Measurements from ENCODE around the gene UNKL.
"Not testable (repeated sequence)": the region's sequence is repeated elsewhere in the genome, so short reads cannot be mapped to it uniquely, and the experiment has no call there.

UNKL gene

DNA sequence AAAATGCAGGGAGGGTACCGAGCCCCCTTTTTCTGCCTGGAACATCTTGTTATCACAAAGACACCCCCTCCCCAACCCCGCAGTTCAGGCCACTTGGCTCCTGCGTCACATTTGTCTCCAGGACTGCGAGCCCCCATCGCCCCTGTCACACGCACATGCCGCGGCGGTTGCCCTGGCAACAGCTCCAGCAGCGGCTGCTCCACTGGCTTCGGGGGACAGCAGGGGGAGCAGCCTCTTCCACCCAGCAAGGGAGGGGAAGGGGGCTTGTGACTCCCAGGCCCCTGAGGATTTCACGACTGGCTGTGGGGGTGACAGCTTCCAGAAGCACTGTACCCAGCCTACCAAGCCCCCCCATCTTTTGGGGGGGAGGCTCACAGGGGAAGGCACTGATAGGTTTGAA is 78.5 kb downstream of the UNKL start:
- DNase-seq, result peak; percentile 56

DNA sequence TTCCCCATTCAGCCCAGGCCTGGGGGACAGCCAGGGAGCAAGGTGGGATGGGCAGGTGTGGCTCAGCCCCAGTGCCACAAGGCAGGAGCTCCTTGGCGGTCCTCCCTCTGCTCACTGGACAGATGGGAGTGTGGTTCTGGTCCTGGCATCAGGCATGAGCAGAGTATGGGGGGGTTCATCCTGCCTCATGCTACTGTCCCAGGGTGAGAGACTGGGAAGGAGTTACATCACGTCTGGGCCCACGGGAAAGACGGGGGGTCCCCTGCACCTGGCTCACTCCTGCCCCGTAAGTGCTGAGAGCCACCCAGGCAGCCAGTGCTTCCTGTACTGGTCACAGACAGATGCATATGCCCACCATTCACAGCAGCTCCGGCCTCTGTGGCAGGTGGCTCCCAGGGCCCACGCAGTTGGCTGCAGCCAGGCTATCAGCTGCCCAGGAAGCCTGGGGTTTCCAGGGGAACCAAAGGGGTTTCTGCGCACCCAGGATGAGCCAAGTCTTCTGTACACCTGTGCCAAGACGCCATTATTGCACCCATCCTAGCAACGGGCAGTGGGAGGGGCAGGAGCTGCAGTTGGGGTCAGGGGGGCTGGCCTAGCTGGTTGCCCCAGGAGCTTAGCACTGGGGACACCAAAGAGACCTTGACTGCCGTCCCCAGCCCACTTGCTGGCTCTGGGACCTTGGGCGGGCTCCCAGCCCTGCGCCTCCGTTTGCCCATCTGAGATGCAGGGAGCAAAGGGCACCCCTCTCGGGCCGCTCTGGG is 79.1 kb downstream of the UNKL start:
- peak; percentile 65 for DNase-seq

DNA sequence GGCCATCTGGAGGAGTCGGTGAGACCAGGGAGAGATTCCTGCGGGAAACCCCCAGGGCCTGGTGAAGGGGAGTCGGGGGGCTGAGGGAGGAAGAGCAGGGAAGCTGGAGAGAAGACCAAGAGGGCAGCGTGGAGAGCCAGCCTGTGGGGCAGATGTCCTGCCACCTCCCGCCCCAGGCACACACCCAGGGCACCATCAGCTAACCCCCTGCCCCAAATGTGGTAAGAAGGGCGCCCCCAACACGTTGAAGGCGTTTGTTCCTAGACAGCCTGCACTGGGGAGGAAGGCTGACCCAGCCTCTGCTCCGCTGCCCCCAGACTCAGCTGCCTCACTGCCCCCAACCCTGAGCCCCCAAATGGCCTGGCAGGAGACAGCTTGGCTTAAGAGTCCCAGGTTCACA is 79.8 kb downstream of the UNKL start:
- no peak for DNase-seq

DNA sequence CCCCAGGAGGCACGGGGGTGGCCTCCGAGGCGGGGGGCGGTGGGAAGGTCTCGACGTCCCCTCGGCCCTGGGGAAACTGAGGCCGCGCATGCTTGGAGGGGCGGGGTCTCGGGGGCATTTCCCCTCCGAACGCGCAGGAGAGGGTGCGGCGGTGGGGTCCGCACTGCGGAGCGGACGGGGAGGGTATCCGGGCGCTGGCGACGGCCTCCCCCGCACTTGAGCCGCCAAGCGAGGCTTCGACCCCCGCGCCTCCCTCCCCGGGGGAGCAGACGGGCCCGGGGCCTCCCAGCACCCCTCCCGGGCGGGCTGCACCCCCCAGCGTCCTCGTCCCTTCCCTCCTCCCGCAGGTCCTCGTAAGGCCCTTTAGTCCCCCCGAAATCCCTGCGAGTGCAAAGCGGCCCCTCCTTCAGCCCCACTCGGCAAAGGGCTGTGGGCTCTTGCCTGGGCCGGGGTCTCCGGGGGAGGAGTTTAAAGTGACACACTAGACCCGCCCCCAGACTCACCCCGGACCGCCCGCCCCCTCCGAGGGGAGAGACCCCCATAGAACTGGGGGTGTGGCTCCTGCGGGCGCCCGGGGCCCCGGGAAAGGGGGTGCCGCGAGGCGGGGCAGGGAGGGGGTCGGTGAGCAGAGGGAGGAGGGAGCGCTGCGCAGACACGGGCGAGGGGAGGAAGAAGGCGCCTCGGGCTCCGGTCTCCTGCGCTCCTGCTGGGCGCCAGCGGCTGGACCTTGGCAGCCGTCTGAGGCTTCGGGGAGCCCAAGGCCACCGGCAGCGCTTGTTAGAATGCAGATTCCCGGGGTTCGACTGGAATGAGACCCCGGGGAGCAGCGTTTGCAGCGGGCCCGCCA is 80.4 kb downstream of the UNKL start:
- DNase-seq, result peak; percentile 52

DNA sequence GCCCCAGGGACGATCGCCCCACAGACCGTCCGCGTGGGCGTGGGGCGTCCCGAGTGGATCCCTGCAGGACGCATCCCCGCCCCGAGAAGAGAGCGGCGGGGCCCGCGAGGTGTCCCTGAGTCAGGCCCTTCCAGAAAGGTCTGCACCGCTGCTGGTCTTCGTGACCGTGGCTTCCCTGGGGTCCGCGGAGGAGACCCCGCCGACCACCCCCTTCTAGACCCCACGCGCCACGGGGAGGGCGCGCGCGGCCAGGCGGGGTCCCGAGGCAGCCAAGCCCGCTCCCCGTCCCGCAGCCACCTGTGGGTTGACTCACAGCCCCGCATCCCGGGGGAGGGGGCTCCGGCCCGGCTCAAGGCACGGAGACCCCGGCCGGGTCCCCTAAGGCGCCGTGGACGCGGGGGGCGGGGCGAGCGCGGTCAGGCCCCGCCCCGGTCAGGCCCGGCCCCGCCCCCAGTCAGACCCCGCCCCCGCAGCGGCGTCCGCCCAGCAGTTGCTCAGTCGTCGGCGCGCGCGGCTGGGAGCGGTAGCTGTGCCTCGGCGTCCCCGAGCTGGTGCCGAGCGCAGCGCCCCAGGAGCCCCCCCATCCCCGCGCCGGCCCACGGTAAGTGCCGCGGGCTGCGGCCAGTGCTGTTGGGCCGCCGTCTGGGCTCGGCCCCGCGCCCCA is 81.2 kb downstream of the UNKL start, which contains the start of gene BAIAP3:
Gene BAIAP3, plus strand, starts transcription at position 497 of the 664 bp plus-strand sequence. CDS start 4,905 bp downstream, outside the sequence.
- DNase-seq, result peak; percentile 63

DNA sequence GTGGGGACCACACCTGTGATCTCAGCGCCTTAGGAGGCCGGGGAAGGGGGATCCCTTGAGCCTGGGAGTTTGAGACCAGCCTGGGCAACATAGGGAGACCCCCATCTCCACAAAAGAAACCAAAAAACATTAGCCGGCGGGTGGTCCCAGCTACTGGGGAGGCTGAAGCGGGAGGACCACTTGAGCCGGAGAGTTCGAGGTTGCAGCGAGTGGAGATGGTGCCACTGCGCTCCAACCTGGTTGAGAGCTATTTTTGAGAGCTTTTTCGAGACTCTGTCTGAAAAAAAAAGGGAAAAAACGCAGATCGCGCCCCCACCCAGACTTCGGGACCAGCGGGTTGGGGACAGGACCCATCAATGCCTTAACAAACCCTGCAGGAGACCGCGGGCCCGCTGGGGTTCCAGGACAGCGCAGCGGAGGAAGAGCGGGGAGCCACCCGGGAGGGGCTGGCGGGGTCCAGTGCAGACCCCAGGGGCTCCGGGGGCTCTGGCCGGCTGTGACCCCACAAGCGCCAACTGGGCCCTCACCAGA is 81.8 kb downstream of the UNKL start:
- peak; percentile 48 for DNase-seq

DNA sequence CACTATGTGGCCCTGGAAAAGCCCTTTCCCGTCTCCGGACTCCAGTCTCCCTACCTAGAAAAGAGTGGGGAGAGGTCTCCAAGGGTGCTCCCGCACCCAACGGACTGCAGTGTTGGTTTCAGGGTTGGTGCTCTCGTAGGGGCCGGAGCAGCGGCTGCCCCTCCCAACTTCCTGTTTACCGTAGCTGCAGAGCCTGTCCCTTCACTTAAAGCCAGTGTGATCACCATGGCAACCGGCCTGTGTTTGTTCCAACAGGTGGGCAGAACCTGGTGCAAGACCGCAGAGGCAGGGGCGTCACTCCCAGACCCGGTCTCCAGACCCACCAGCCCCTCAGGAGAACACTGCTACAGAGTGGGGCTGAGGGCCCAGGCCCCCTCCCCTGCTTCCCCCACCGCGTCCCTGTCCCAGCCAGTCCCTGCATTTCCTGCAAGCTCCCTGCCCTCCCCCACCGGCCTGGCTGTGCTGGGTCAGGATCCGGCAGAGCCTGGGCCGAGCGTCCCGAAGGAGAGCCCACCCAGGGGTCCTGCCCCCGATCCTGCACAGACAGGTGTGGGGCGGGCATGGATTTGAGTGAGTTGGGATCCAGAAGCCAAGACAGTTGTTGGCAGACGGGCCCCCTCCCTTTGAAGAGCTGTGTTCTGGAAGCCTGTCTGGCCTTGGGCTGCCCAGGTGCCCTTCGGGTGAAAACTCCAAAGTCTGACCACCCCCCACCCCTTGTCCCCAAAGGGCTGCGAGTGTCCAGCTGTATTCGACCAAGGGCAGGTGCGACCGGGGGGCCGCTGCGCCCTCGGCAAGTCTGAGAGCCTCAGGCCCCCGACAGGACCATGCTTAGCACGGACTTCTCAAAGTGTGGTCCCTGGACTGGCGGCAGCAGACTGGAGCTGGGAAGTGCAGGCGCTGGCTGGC is 82.5 kb downstream of the UNKL start:
- DNase-seq, result peak; percentile 94

DNA sequence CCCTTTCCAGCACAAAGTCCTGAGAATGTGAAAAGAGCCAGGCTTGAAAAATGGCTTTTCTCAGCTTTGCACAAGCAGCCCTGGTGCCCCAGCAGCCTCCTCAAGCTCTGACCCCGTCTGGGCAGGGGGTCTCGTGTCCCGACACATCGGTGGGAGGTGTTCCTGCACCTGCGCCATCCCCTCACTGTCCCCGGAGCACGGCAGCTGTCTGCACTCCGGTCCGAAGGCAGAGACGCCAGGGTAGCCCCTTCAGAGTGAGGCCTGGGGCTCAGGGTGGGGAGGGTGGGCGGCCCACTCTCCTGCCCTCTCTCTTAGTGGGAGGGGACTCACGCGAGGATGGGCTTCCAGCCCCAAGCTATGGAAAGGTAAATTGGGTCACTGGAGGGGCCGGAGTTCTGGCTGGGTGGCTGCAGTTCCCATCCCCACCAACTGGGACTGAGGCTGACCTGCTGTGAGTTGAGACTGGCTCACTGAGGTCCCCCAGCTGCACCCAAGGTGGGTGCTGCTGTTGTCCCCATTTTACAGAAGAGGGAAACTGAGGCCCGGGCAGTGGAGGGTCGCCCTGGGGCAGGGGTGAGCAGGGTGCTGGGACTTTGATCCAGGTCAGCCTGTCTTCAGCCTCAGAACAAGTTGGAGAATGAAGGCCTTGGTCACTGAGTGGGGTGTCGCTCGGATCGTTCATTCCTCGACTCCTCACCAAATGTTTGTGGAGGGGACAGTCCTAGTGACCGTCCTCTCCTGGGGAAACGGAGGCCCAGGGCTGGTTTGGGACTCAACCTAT is 83.4 kb downstream of the UNKL start:
- DNase-seq, result no peak

DNA sequence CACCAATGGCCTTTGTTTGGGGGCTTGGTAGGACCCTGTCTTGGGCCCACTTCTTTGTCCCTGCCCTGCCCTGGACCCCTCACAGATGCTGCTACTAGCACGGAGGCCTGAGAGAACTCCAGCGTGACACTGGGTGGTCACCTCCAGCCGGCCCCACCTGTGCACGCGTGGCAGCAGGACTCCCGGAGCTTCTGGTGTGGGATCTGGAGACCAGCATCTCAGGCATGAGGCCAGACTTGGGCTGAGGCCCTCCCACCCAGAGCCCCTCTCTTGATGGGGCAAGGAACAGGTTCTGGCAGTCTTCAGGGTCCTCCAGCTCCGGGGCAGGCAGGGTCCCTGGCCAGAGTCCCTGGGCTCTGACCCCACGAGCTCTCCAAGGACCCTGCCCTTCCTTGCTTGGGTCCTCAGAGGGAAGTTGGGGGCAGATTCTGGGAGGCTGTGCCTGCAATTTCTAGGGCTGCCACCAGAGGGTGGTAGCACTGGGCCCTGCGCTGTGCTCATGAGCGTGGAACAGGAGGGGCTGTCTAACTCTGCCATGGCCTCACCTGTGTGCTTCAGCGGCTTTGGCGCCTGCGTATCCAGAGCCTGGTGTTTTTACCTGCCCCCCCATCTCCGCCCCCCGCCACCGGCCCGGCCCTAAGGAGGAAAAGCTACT is 84.1 kb downstream of the UNKL start:
- DNase-seq, result no peak

DNA sequence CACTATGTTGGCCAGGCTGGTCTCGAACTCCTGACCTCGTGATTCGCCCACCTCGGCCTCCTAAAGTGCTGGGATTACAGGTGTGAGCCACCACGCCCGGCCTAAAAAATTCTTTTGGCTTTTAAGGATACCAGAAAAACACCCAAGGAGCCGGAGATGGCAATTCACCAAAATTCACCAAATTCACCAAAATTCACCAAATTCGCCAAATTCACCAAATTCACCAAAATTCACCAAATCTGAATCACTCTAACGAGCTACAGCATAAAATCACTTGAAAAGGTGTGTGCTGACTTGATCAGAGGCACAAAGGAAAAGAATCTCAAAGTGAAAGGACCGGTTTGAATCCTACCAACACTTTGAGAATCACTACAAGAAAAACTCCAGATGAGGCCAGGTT is 85.5 kb downstream of the UNKL start:
- DNase-seq, result not testable (repeated sequence)

DNA sequence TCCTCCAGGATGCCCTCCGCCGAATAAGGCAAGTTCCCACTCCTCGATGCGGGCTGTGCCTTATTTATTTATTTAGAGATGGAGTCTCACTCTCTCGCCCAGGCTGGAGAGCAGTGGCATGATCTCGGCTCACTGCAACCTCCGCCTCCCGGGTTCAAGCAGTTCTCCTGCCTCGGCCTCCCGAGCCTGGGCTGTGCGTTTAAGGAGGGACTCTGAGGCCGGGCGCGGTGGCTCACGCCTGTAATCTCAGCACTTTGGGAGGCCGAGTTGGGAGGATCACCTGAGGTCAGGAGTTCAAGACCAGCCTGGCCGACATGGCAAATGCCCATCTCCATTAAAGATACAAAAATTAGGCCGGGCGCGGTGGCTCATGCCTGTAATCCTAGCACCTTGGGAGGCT is 86.4 kb downstream of the UNKL start:
- DNase-seq, result not testable (repeated sequence)

DNA sequence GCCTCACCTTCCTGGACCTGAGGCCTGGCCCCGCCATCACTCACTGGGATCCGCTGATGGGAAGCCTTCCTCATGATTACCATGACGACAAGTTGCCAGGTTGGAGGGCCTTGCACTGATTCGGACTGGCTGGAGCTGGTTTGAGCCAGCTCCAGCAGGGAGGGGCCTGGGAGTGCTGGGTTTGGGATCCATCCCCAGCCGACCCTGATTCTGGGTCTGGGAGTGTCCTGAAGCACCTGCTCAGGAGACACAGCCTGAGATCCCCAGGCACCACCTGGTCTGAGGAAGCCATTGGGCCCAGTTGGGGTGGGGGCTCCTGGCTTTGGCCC is 86.9 kb downstream of the UNKL start:
- no peak for DNase-seq

DNA sequence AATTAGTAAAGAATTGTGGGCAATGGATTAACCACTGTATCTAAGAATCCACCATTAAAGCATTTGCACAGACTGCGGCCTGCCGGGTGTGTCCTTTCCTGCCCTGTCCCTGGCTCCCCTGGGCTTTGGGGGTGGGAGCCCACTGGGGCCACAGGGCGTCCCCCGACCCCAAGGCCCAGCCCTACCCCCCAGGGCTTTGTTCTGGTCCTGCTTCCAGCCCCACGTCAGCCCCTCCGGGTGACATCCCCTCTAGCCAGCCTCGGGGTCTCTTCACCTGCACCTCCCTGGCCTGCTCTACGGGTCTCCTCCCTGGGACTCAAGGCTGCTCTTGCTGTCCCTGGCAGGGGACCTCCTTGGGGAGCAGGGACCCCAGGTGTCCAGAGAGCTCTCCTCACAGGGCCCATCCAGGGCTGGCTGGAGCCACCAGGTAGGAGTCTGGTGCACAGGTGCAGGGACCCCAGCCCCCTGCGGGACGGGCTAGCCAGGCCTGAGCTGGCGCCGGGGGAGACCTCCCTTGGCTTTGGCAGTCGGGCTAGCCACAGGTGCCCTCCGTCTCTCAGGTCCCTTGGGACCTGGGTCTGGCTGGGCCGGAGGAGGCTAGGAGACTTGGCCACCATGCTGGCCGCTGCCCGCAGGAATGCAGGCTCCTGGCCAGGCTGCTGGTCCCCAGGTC is 87.4 kb downstream of the UNKL start:
- DNase-seq, result no peak

DNA sequence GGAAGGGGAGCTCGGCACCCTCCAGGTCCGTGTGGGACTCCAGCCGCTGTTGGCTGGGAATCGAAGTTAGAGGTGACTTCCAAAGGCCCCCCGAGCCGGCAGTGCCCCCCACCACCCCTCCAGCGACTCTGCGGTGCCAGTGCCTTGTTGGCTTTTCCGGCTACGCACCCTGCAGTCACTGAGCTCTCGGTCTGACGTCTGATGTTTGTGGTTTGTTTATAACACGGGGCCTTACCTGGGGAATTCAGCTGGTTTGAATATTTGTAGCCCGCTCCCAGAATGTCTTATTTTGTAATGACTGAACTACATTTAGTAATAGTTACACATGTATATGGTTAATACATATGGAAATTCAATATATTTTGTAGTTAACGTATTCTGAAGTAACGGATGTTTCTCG is 88.1 kb downstream of the UNKL start:
- DNase-seq, result no peak

DNA sequence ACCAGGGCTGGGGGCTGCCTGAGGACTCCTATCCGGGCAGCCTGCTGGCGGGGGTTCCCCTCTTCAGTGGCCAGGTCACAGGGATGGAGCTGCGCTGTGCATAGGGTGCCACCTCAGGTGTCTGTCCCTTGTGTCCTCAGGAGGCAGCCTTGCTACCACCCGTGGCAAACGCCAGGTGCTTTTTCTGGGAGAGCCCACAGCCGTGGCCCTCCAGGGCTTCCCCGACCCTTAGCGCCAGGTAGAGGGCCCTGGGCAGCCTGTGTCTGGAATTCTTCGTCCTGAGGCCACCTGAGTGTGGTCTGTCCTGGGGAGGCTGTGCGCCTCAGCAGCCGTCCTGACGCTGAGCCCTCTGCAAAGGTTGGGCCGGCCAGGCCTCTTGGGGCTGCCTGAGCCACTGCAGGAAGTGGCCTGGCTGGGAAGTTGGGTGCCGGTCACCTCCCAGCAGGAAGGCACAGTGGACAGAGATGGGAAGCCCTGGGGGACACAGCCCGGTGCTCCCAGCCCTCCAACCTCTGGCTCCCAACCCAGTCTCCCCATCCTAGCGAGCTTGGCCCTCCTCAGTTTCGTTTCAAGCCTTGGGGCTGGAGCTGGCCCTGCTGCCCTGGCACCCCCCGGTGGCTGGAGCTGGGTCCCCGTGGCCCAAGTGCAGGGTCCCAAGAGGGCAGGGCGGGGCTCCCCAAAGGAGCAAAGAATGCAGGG is 88.7 kb downstream of the UNKL start:
- DNase-seq, result no peak

DNA sequence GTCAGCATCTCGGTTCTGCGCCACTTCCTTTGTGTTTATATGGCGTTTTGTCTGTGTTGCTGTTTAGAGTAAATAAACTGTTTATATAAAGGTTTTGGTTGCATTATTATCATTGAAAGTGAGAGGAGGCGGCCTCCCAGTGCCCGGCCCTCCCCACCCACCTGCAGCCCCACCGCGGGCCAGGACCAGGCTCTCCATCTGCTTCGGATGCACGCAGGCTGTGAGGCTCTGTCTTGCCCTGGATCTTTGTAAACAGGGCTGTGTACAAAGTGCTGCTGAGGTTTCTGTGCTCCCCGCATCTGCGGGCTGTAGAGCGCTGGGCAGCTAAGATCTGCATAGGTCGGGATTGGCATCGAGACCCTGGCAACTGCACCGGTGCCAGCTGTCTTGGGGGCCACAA is 89.2 kb downstream of the UNKL start:
- DNase-seq, result no peak

DNA sequence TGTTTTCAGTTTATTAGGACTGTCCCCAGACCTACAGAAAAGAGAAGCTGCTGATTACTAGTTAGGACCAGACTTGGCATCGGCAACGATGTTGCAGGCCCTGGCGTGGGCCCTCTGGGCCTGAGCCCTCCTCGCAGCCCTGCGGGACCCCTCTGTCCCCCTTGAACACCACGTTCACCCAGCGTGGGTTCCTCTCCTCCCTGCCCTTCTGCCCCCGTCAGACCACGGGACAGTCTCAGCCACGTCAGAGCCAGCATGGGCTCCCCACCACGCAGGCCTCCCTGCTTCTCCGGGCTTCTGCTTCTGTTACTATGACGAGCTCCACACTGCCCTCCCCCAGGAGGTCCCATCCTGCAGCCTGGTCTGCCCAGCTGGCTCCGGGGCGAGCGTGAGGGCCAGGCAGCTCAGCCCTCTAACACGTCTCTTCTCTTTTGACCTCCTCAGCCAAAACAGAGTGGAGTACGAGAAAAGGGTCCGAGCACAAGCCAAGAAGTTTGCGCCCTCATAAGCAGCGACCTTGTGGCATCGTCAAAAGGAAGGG is 90.1 kb downstream of the UNKL start:
- DNase-seq, result no peak

DNA sequence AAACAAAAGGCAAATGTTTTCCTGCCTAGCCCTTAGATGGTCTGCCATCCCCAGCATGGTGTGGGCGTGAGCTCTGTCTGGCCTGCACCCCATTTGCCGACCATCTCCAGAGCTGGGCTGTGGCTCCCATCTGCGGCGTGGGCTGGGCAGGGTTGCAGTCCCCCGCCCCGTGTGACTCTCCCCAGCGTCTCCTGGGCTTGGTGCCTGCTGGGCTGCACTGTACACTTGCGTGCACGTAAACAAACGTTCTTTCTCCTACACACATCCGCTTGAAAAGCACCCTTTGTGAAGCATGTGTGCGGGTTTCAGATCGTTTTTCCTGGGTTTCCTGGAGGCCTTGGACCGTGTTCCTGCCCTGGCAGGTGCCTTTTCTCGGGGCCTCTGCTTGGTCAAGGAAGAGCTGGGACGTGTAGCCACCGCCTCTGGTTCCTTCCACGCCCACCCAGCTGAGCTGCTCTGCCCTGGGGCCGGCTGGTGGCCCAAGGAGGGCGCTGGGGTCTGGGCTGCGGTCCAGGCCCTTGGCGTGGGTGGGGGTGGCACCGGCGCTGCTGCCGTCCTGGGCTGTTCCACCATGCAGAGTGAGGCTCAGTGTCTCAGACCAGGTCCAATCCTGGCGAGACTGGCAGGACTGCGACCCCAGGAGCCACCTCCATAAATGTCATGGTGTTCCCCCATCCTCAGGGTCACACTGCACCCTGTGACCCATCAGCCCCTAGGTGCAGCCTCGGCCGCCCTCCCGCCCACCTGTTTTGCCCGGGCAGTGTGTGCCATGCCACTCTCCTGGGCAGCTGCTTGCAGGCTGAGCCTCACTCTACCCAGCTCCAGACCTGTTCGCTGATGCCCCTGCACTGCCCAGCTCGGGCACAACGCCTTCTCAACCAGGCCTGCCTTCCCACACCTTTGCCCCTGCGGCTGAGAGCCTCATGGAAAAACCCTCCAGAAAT is 90.9 kb downstream of the UNKL start:
- DNase-seq, result no peak

Data from NCI-H69 (cell line).